MM.1S (cell line): ENCODE data around the gene L3HYPDH.

ENCODE experiments used
- DNase-seq: peaks from one replicate; pipeline ENCODE4 v3.0.0-alpha.2; 2015
- H2AFZ ChIP-seq: fragments of 300-600 bp; sonication (generic); 2 replicates; pipeline ENCODE4 v1.6.0; 2016; ENCODE audit warnings: antibody characterized with exemption, low read length
- H3F3A ChIP-seq: fragments of 300-600 bp; sonication (generic); 2 replicates; pipeline ENCODE4 v1.6.1; 2016; ENCODE audit warnings: mild to moderate bottlenecking, antibody characterized with exemption, low read length, moderate library complexity, mixed read lengths; ENCODE audit not compliant: insufficient read depth
- H3K27ac ChIP-seq: fragments of 300-600 bp; sonication (generic); 2 replicates; pipeline ENCODE4 v1.5.1; 2016; ENCODE audit warnings: mild to moderate bottlenecking, low read length
- H3K27me3 ChIP-seq: fragments of 300-600 bp; sonication (generic); replicated peaks from 2 replicates; pipeline ENCODE4 v1.6.0; 2016; ENCODE audit warnings: low read length; ENCODE audit not compliant: insufficient read depth
- H3K36me3 ChIP-seq: fragments of 300-600 bp; sonication (generic); replicated peaks from 2 replicates; pipeline ENCODE4 v1.6.1; 2016; ENCODE audit warnings: mild to moderate bottlenecking, low read length, mixed read lengths; ENCODE audit not compliant: insufficient read depth
- H3K4me1 ChIP-seq: fragments of 300-600 bp; sonication (generic); 2 replicates; pipeline ENCODE4 v1.6.1; 2016; ENCODE audit warnings: low read length, mixed read lengths
- H3K4me2 ChIP-seq: fragments of 300-600 bp; sonication (generic); 2 replicates; pipeline ENCODE4 v1.6.0; 2016; ENCODE audit warnings: low read depth, low read length
- H3K4me3 ChIP-seq: fragments of 300-600 bp; sonication (generic); 2 replicates; pipeline ENCODE4 v1.5.1; 2016; ENCODE audit warnings: low read length, mixed read lengths
- H3K79me2 ChIP-seq: fragments of 300-600 bp; sonication (generic); 2 replicates; pipeline ENCODE4 v1.6.1; 2016; ENCODE audit warnings: mixed run types, low read length, mixed read lengths
- H3K9ac ChIP-seq: fragments of 300-600 bp; sonication (generic); 2 replicates; pipeline ENCODE4 v1.6.1; 2016; ENCODE audit warnings: low read length, mixed read lengths
- H3K9me2 ChIP-seq: fragments of 300-600 bp; sonication (generic); replicated peaks from 2 replicates; pipeline ENCODE4 v1.6.1; 2016; ENCODE audit warnings: mild to moderate bottlenecking, low read length, mixed read lengths; ENCODE audit not compliant: insufficient read depth
- H3K9me3 ChIP-seq: fragments of 300-600 bp; sonication (generic); replicated peaks from 2 replicates; pipeline ENCODE4 v1.6.1; 2016; ENCODE audit warnings: mild to moderate bottlenecking, low read length, mixed read lengths; ENCODE audit not compliant: insufficient read depth
- H4K20me1 ChIP-seq: fragments of 300-600 bp; sonication (generic); 2 replicates; pipeline ENCODE4 v1.6.1; 2016; ENCODE audit warnings: mild to moderate bottlenecking, low read length, moderate library complexity, mixed read lengths; ENCODE audit not compliant: insufficient read depth
- CTCF ChIP-seq: fragments of 300-600 bp; sonication (generic); IDR thresholded peaks from 2 replicates; pipeline ENCODE4 v1.5.1; 2016; ENCODE audit warnings: antibody characterized with exemption, low read length, mixed read lengths
- EZH2 ChIP-seq: fragments of 300-600 bp; sonication (generic); optimal IDR thresholded peaks from 2 replicates; pipeline ENCODE3; 2017; ENCODE audit warnings: low read depth, mild to moderate bottlenecking, antibody characterized with exemption, low read length, mixed read lengths
- EZH2phosphoT487 ChIP-seq: fragments of 300-600 bp; sonication (generic); IDR thresholded peaks from 2 replicates; pipeline ENCODE4 v1.6.1; 2018; ENCODE audit warnings: antibody characterized with exemption, low read length

Gene L3HYPDH

DNA sequence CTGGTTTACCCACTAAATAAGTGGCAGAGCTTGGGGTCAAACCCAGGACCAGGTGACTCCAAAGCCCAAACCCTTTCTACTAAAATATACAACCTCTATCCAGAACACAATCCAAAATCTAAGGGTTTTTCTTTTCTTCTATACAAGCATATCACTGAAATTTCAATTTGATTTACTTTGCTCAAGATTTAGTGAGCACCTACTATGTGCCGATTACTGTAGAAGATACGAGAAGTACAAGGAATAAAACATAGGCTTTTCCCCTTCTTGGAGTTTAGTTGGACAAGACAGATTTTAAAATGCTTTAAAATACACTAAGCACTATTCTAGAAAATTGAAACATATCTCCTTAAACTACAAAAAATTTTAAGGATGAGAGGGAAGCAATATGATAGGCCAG is 2.8 kb downstream of the L3HYPDH start:
- H3K4me3 ChIP-seq: no peak overlapping the region
- no peak overlapping the region for H2AFZ ChIP-seq
- DNase-seq: no peak
- H3K4me2 ChIP-seq: no peak overlapping the region
- H3K4me1 ChIP-seq: 0 out of 2 replicates have a peak, but pooled peaks cover 4% of the 10 kb centered on the region
- H3K27ac ChIP-seq: no peak overlapping the region
- no peaks in the 10 kb centered on the region for H3K36me3 ChIP-seq
- no peaks in the 10 kb centered on the region for H4K20me1 ChIP-seq
- TF ChIP-seq EZH2 (no peak), EZH2phosphoT487 (no peak), CTCF (no peak)
- H3K9me3 ChIP-seq: no peaks in the 10 kb centered on the region
- no peaks in the 10 kb centered on the region for H3K9me2 ChIP-seq
- H3K9ac ChIP-seq: no peak overlapping the region
- H3F3A ChIP-seq: no peaks in the 10 kb centered on the region
- H3K27me3 ChIP-seq: no peaks in the 10 kb centered on the region
- peaks cover 16% of the 10 kb centered on the region for H3K79me2 ChIP-seq

DNA sequence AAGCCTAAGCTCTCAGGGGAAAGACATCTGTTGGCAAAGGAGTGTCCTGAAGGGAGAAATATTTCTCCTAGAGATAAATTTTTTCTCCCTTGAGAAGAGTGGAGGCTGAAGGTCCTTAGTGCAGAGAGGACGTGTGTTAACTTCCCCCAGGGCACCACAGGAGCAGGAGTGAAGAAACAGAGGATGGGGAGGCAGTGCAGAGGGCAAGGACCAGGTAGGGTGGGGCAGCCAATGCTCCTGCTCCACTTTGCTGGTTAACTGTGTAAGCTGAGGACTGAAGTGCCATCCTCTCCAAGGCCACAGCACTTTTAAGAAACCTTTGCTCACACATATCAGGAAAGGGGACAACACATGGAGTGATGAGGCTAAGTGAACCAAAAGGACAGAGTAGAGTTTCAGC is 4.0 kb downstream of the L3HYPDH start:
- H3K79me2 ChIP-seq: peaks cover 6% of the 10 kb centered on the region
- 0 out of 2 replicates have a peak, but pooled peaks cover 4% of the 10 kb centered on the region for H3K4me1 ChIP-seq
- no peak for DNase-seq
- H3K9ac ChIP-seq: no peak overlapping the region
- H3K9me3 ChIP-seq: no peaks in the 10 kb centered on the region
- no peak overlapping the region for H3K4me3 ChIP-seq
- H3K9me2 ChIP-seq: no peaks in the 10 kb centered on the region
- H3K27ac ChIP-seq: no peak overlapping the region
- no peaks in the 10 kb centered on the region for H4K20me1 ChIP-seq
- no peak overlapping the region for H3K4me2 ChIP-seq
- no peak for TF ChIP-seq EZH2
- TF ChIP-seq CTCF: no peak
- no peak for TF ChIP-seq EZH2phosphoT487
- no peaks in the 10 kb centered on the region for H3K27me3 ChIP-seq
- H3K36me3 ChIP-seq: no peaks in the 10 kb centered on the region
- no peak overlapping the region for H2AFZ ChIP-seq
- no peaks in the 10 kb centered on the region for H3F3A ChIP-seq

- TF ChIP-seq EZH2phosphoT487 (no peak), EZH2 (no peak), CTCF (no peak)
- Histone ChIP-seq H2AFZ (no peak overlapping the region), H3K36me3 (no peaks in the 10 kb centered on the region), H3K27ac (no peak overlapping the region), H3K27me3 (no peaks in the 10 kb centered on the region), H3K4me3 (no peak overlapping the region), H3K9ac (no peak overlapping the region), H3K79me2 (no peaks in the 10 kb centered on the region), H3K9me2 (no peaks in the 10 kb centered on the region), H3F3A (no peaks in the 10 kb centered on the region), H4K20me1 (no peaks in the 10 kb centered on the region), H3K9me3 (no peaks in the 10 kb centered on the region), H3K4me1 (0 out of 2 replicates have a peak, but pooled peaks cover 4% of the 10 kb centered on the region), H3K4me2 (no peak overlapping the region)
- no peak for DNase-seq
Observed at GRCh38 chr14:59478540-59478939, 5.7 kb downstream of the L3HYPDH start.

DNA sequence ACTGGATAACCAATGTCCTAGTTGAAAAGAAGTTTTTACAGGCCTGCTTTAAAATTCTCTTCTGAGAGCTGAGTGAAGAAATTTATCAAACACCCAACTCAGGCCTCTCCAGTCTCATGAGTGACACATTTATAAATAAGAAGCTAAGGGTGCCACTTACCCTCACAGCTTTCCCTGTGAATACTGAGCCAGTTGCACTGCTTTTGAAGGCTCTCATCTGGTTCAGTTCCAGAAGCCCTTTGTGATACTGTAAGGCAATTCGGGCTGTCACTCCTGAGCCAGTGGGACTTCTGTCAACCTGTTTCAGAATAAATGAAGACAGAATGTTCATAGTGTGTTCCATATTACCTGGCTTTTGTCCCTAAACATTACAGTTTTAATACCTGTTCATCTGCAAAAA is 8.5 kb downstream of the L3HYPDH start:
- Histone ChIP-seq H3K79me2 (no peaks in the 10 kb centered on the region), H3F3A (no peaks in the 10 kb centered on the region), H3K4me3 (no peak overlapping the region), H3K9me2 (no peaks in the 10 kb centered on the region), H2AFZ (no peak overlapping the region), H3K9ac (no peak overlapping the region), H3K27ac (no peak overlapping the region), H3K4me2 (no peak overlapping the region), H3K36me3 (no peaks in the 10 kb centered on the region), H3K27me3 (no peaks in the 10 kb centered on the region), H4K20me1 (no peaks in the 10 kb centered on the region), H3K9me3 (no peaks in the 10 kb centered on the region), H3K4me1 (no peaks in the 10 kb centered on the region)
- TF ChIP-seq CTCF (no peak), EZH2phosphoT487 (no peak), EZH2 (no peak)
- no peak for DNase-seq
